GM12874 (cell line): ENCODE data around the gene CCL25.
A peak's percentile ranks its signal among the peaks of the same experiment; 100 is the strongest.

ENCODE experiments used
- CTCF ChIP-seq: IDR thresholded peaks from 2 replicates; pipeline ENCODE4 v1.5.1; 2011; ENCODE audit warnings: low read depth, mild to moderate bottlenecking, control low read depth, low read length, moderate library complexity; ENCODE audit not compliant: insufficient read depth

The CCL25 gene

DNA sequence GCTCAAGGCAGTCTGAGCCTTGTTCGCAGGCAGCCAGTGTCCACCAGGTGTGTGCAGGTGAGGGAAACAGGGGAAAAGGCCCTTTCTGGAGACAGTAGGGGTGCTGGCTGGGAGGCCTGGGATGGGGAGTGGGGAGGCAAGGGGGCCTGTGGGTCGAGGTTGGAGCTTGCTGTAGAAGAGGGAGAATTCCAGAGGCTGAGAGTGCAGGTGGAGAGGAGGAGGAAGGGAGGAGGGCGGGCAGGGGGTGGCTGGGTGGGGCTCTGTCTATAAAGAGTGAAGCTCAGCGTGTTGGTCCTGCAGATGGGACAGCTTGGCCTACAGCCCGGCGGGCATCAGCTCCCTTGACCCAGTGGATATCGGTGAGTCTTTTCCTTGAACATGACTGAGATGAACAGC lies at the start of gene CCL25:
TSS of gene CCL25 (plus strand) at position 297 of the 396 bp plus-strand sequence. CDS start 290 bp downstream, outside the sequence.
- TF ChIP-seq CTCF: no peak

- no peak for TF ChIP-seq CTCF
These were observed 48.6 kb upstream of the CCL25 start for GRCh38 chr19:8004001-8004400.

DNA sequence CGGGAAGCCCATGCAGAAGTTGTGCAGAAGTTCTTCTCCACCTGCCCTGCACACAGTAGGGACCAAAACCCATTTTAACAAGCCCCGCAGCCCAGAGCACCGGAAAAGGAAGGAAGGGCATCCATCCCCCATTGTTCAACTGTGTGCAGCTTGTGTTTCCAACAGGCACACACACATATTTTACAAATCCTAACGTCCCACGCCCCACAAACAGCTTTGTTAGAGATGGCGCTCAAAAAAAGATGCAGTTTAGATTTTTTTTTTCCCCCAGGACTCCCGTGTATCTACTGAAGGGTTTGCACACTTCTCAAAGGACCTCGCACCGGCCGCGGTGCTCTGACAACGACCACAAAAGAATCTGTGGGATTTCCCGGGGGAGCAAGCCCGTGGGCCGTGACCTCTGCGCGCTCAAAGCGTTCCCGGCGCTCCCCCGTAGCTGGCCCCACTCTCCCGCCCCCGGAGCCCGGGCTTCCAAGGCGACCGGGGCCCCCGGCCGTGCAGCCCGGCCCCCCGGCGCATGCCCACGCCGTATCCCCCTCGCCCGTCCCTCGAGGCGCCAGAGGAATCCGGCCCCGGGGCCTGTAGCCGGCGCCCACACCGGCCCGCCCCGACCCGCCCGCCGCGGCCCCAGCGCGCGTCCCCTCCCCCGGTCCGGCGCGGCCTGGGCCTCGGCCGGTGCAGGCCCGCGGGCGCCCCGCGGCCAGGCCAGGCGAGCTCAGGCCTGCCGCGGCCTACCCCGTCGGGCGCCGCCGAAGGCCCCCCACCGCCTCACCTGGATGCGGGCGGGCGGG lies 47.6 kb upstream of the CCL25 start:
- TF ChIP-seq CTCF: no peak

DNA sequence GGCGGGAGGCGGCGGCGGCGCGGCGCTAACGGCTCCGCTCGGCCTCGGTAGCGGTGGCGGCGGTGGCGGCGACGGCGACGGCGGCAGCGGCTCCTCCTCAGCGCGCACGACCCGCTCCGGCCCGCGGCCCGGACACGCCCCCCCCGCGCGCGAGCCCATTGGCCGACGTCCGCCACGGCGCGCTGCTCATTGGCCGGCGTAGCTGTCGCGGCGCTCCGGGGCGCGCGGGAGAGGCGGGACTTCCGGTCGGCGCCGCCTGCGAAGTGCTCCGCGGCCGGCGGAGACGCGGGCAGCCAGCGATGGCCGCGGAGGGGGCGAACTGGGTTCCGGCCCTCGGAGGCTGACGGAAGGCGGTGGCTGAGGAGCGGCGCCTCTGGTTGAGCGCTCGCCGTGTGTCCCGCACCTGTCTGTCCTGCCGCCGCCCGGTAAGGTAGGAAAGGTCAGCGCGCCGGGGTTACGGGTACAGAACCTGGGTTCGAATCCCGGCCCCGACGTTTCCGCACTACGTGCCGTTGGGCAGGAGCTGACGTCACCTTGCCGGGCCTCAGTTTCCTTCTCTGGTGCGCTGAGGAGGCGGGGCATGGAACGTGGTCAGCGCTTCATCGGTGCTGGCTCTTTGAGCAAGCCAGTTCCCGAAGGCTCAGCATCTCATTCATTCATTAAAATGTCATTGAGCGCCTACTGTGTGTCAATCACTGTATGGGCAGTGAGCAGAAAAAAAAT lies 46.9 kb upstream of the CCL25 start, which contains the start of gene ELAVL1:
TSS of gene ELAVL1 (minus strand) at position 108 of the 723 bp plus-strand sequence. CDS start 13,826 bp downstream, outside the sequence.
- TF ChIP-seq CTCF: no peak

DNA sequence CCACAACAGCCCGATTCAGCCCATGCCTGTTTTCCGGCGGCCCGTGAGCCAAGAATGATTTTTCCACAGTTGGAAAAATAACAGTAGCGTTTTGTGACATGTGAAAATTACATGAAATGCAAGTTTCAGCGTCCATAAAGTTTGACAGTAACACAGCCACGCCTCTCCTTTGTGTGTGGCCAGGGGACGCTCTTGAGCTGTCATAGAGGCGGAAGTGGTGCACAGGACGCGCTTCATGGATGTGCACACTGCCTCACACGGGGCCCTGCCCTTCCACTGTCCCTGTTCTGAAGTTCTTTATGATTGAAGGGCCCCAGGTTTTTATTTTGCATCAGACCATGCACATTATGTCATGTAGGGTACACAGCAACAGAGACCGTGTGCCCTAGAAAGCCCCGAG lies 34.8 kb upstream of the CCL25 start:
- peak; percentile 76 for TF ChIP-seq CTCF

DNA sequence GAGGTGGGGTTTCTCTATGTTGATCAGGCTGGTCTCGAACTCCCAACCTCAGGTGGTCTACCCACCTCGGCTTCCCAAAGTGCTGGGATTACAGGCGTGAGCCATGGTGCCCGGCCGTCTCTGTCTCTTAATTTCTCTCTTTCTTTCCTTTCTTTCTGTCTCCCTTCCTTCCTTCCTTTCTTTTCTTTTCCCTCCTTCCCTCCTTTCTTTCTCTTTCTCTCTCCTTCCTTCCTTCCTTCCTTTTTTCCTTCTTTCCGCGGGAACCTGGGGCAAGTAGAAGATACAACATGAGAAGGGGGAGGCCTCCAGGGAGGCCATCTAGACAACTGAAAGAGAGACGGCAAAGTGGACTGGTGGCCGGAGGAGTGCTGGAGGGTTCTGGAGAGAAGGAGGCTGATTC lies 31.9 kb upstream of the CCL25 start:
- TF ChIP-seq CTCF: no peak

DNA sequence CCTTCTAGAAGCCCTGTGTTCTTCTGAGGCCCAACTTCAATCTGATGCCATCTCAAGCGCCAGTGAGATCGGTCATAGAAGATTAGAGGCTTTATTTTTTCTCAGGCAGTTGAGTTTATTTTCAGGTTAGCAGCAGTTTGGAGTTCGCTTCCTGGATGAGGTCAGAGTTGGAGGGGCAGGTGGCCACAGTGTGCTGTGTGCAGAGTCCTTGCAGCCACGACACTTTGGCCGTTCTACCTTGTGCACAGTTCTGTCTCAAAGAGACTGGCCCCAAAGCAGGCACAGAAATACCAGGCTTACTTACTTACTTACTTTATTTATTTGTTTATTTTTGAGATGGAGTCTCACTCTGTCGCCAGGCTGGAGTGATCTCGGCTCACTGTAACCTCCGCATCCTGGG lies 31.2 kb upstream of the CCL25 start:
- no peak for TF ChIP-seq CTCF
